OCI-LY7 (cell line): ENCODE measurements around the gene RMDN3. TPM values are rescaled to one million over a fixed set of nuclear protein-coding genes. Genes with fewer than 3 reads are reported as not detected.
A peak's percentile ranks its signal among the peaks of the same experiment; 100 is the strongest.

Experiments used
- BruUV-seq: library from RNA; stranded (reverse); fragments of 400-500 nt; replicated peaks from 2 replicates; lab custom pipeline; 2021; lab: Mats Ljungman, UMichigan
- CTCF ChIA-PET: fragments of 300-600 bp; sonication (Branson Sonifier 250); formaldehyde crosslinking; loops from one replicate; lab custom pipeline; 2022; ENCODE audit warnings: antibody characterized with exemption; ENCODE audit not compliant: unreplicated experiment; lab: Charles Lee
- POLR2A ChIA-PET: fragments of 300-600 bp; sonication (Branson Sonifier 250); formaldehyde crosslinking; loops from one replicate; lab custom pipeline; 2022; ENCODE audit warnings: antibody characterized with exemption; lab: Charles Lee
- DNase-seq: peaks from one replicate; pipeline ENCODE4 v3.0.0-alpha.2; 2015; ENCODE audit warnings: low spot score
- H2AFZ ChIP-seq: fragments of 200-600 bp; sonication (generic), shearing (Covaris generic); 2 replicates; pipeline ENCODE4 v1.6.1; 2014; ENCODE audit warnings: mild to moderate bottlenecking, antibody characterized with exemption, low read length, moderate library complexity
- H3K27ac ChIP-seq: fragments of 200-600 bp; sonication (generic); 2 replicates; pipeline ENCODE4 v1.5.1; 2014; ENCODE audit warnings: mixed run types, low read depth, mild to moderate bottlenecking, moderate library complexity, low read length, inconsistent platforms; ENCODE audit not compliant: poor library complexity, severe bottlenecking
- H3K36me3 ChIP-seq: fragments of 200-600 bp; sonication (generic); 2 replicates; pipeline ENCODE4 v1.6.1; 2014; ENCODE audit warnings: mild to moderate bottlenecking, antibody characterized with exemption, low read length, moderate library complexity, mixed read lengths; ENCODE audit not compliant: insufficient read depth
- H3K4me1 ChIP-seq: fragments of 200-600 bp; sonication (generic); 2 replicates; pipeline ENCODE4 v1.5.1; 2014; ENCODE audit warnings: mild to moderate bottlenecking, low read length; ENCODE audit not compliant: insufficient read depth, poor library complexity, severe bottlenecking
- H3K4me2 ChIP-seq: fragments of 200-600 bp; sonication (generic); 2 replicates; pipeline ENCODE4 v1.6.1; 2014; ENCODE audit warnings: mild to moderate bottlenecking, low read length
- H3K4me3 ChIP-seq: fragments of 200-600 bp; sonication (generic); 2 replicates; pipeline ENCODE4 v1.5.1; 2014; ENCODE audit warnings: mild to moderate bottlenecking, low read depth, low read length; ENCODE audit not compliant: poor library complexity, severe bottlenecking
- H3K79me2 ChIP-seq: fragments of 200-600 bp; sonication (generic); 2 replicates; pipeline ENCODE4 v1.6.1; 2016; ENCODE audit warnings: low read depth, mild to moderate bottlenecking, low read length, moderate library complexity, mixed read lengths; ENCODE audit not compliant: insufficient read depth
- H3K9me2 ChIP-seq: fragments of 200-600 bp; sonication (generic); 2 replicates; pipeline ENCODE4 v1.6.1; 2016; ENCODE audit warnings: mild to moderate bottlenecking, low read length, mixed read lengths; ENCODE audit not compliant: insufficient read depth
- H3K9me3 ChIP-seq: fragments of 200-600 bp; sonication (generic); 2 replicates; pipeline ENCODE4 v1.6.1; 2014; ENCODE audit warnings: mild to moderate bottlenecking, mixed run types, low read length, mixed read lengths
- H4K20me1 ChIP-seq: fragments of 200-600 bp; sonication (generic); 2 replicates; pipeline ENCODE4 v1.6.1; 2014; ENCODE audit warnings: mild to moderate bottlenecking, antibody characterized with exemption, low read length, moderate library complexity, mixed read lengths; ENCODE audit not compliant: insufficient read depth
- CTCF ChIP-seq: fragments of 200-600 bp; sonication (generic); conservative IDR thresholded peaks from 2 replicates; pipeline ENCODE4 v1.5.1; 2014; ENCODE audit warnings: mild to moderate bottlenecking, antibody characterized with exemption, low read length, moderate library complexity, mixed read lengths
- EZH2phosphoT487 ChIP-seq: fragments of 200-600 bp; sonication (generic); IDR thresholded peaks from 2 replicates; pipeline ENCODE4 v1.6.1; 2018; ENCODE audit warnings: low read depth, borderline replicate concordance, mild to moderate bottlenecking, mixed run types, antibody characterized with exemption, low read length, moderate library complexity, mixed read lengths
- intact Hi-C: fragments of 100-400 bp; cut with micrococcal nuclease; formaldehyde crosslinking; loops from one replicate; pipeline ENCODE4 v1.10.0; 2022; ENCODE audit not compliant: unreplicated experiment
- total RNA-seq, 2 experiments: library from RNA; depleted of rRNA in 1 of 2; stranded (reverse); fragments of >200 nt in 1 of 2; shearing (Covaris generic) in 1 of 2; gene quantifications; 2 replicates each; pipeline ENCODE4 v1.2.3, GENCODE V29; 2014 to 2022

Gene RMDN3
- total RNA-seq, 2 experiments from 2014 or later: 10.7 to 23.7 TPM

- H3K9me2 ChIP-seq: no peaks in the 10 kb centered on the region
- CTCF ChIA-PET: interaction anchor here (1.1 kb wide), 1 partner anchor 13 kb away, joined by 3 read pairs; no protein-coding TSS in a partner anchor
- H3K4me3 ChIP-seq: peak within 1 kb of the TSS; percentile 79
- TF ChIP-seq CTCF: peak; percentile 53
- TF ChIP-seq EZH2phosphoT487: no peak
- H3K9me3 ChIP-seq: no peaks in the 10 kb centered on the region
- intact Hi-C loops: loop anchor here (1.0 kb wide), 1 partner anchor 9 kb away; the partner anchor contains the start of gene RMDN3
- H3K27ac ChIP-seq: peak within 1 kb of the TSS; percentile 79
- BruUV-seq: no TSS peak
- peaks cover 31% of the 10 kb centered on the region; the same call in 1 of the 2 replicates for H3K36me3 ChIP-seq
- H3K79me2 ChIP-seq: peaks cover 4% of the 10 kb centered on the region; the same call in 1 of the 2 replicates
- peak within 1 kb of the TSS; percentile 80 for H2AFZ ChIP-seq
- peak within 1 kb of the TSS; percentile 95 for H3K4me2 ChIP-seq
- H3K4me1 ChIP-seq: peaks cover 57% of the 10 kb centered on the region
- POLR2A ChIA-PET: interaction anchor here (0.6 to 2.4 kb wide), 5 partner anchors 7 to 212 kb away, joined by 3 to 8 read pairs (median 3); partner anchors contain the start of gene CCDC32
- no peaks in the 10 kb centered on the region for H4K20me1 ChIP-seq
- DNase-seq: peak; percentile 82
Measured at GRCh38 chr15:40763801-40764628, 9.0 kb upstream of the RMDN3 start, which contains the start of gene GCHFR. Gene GCHFR (plus strand): TSS chr15:40764068. CDS start chr15:40764181, 113 bp downstream.

GRCh38 chr15:40762919-40763800 lies 8.1 kb upstream of the RMDN3 start:
- peak overlapping the region; percentile 79 for H3K27ac ChIP-seq
- peak overlapping the region; percentile 95 for H3K4me2 ChIP-seq
- POLR2A ChIA-PET: no interaction called here
- H3K9me3 ChIP-seq: no peaks in the 10 kb centered on the region
- no peak for TF ChIP-seq CTCF
- H3K36me3 ChIP-seq: peaks cover 25% of the 10 kb centered on the region; the same call in 1 of the 2 replicates
- peaks cover 4% of the 10 kb centered on the region; the same call in 1 of the 2 replicates for H3K79me2 ChIP-seq
- DNase-seq: no peak
- CTCF ChIA-PET: interaction anchor here (1.1 kb wide), 1 partner anchor 13 kb away, joined by 3 read pairs; no protein-coding TSS in a partner anchor
- peak overlapping the region; percentile 80 for H2AFZ ChIP-seq
- H4K20me1 ChIP-seq: no peaks in the 10 kb centered on the region
- BruUV-seq: no TSS peak
- peak overlapping the region; percentile 79 for H3K4me3 ChIP-seq
- no peaks in the 10 kb centered on the region for H3K9me2 ChIP-seq
- H3K4me1 ChIP-seq: peaks cover 50% of the 10 kb centered on the region
- intact Hi-C loops: no loop called here
